GM12865 (cell line): ENCODE measurements around the gene FRMD6.
"Not testable (repeated sequence)": the region's sequence is repeated elsewhere in the genome, so short reads cannot be mapped to it uniquely, and the experiment has no call there.

Experiments
- DNase-seq: peaks from one replicate; pipeline ENCODE4 v3.0.0; 2010; ENCODE audit warnings: low read depth
- H3K4me3 ChIP-seq: 2 replicates; pipeline ENCODE4 v1.5.1; 2011; ENCODE audit warnings: mild to moderate bottlenecking, low read depth, low read length, control low read depth
- CTCF ChIP-seq: IDR thresholded peaks from 2 replicates; pipeline ENCODE4 v1.5.1; 2011; ENCODE audit warnings: low read length, control low read depth, low read depth, inconsistent platforms; ENCODE audit not compliant: insufficient read depth; ENCODE audit errors: missing control alignments

The FRMD6 gene

GRCh38 chr14:51626185-51626584 is 25.5 kb upstream of the FRMD6 start:
- no peak for TF ChIP-seq CTCF
- peak overlapping the region; percentile 1; the same call in 1 of the 2 replicates for H3K4me3 ChIP-seq
- no peak for DNase-seq

- peak overlapping the region; percentile 1 for H3K4me3 ChIP-seq
- no peak for DNase-seq
- no peak for TF ChIP-seq CTCF
Observed at GRCh38 chr14:51626788-51627187, 24.9 kb upstream of the FRMD6 start.

GRCh38 chr14:51627313-51627712 is 24.4 kb upstream of the FRMD6 start:
- TF ChIP-seq CTCF: no peak
- H3K4me3 ChIP-seq: no peak overlapping the region
- DNase-seq: peak; percentile 34

GRCh38 chr14:51628238-51628637 is 23.5 kb upstream of the FRMD6 start:
- H3K4me3 ChIP-seq: no peak overlapping the region
- TF ChIP-seq CTCF: no peak
- DNase-seq: no peak

GRCh38 chr14:51630987-51631386 is 20.7 kb upstream of the FRMD6 start:
- no peak overlapping the region for H3K4me3 ChIP-seq
- peak; percentile 42 for DNase-seq
- TF ChIP-seq CTCF: no peak

- not testable (repeated sequence) for DNase-seq, H3K4me3 ChIP-seq
Observed at GRCh38 chr14:51633298-51633697, 18.4 kb upstream of the FRMD6 start.

- no peak overlapping the region for H3K4me3 ChIP-seq
- no peak for TF ChIP-seq CTCF
- no peak for DNase-seq
Observed at GRCh38 chr14:51636109-51636508, 15.6 kb upstream of the FRMD6 start.
